HG03139 (cell line): ENCODE measurements around the gene VASP.
"Not testable (repeated sequence)": the region's sequence is repeated elsewhere in the genome, so short reads cannot be mapped to it uniquely, and the experiment has no call there.

Source experiments
- ATAC-seq: cut with Tn5 transposase; IDR thresholded peaks from one replicate; pipeline ENCODE4 v1.9.1; 2021; ENCODE audit not compliant: unreplicated experiment

VASP gene

DNA sequence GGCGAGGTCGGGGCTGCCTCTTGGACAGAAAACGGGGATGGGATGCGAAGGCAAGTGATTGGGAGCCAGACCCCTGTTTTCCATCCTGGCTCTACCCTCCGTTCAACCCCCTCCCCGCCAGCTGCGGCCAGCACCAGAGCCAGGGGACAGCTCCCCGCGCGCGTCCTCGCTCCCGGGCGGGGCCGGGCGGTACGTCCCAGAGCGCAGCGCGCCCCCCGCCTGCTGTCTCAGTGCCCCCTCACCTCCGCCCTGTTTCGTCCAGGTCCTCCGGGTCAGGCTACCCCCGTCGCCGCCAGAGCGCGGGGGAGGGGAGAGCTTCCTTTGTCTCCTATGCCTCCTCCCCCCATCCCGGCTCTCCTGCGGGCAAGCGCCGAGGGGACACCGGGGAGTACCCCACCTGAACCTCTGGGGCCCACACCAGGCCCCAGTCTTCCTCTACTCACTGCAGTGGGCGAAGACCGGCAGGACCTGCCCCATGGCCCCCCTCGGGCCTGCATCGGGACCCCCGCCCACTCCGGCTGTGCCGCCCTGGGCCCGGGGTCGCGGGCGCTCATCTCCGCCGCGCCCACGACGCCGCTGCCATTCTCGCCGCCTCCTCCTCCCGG lies 10.8 kb upstream of the VASP start:
- peak; percentile 17 for ATAC-seq

DNA sequence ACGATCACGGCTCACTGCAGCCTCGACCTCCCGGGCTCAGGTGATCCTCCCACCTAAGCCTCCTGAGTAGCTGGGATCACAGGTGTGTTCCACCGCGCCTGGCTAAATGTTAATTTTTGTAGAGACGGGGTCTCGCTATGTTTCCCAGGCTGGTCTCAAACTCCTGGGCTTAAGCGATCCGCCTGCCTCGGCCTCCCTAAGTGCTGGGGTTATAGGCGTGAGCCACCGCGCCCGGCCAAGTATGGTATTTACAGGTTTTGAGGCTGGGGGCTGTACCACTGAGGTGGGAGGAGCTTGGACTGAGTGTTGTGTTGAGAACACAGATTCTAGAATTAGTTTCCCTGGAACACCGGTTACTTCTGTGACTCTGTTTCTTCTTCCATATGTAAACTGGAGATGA lies 9.5 kb upstream of the VASP start:
- no peak for ATAC-seq

DNA sequence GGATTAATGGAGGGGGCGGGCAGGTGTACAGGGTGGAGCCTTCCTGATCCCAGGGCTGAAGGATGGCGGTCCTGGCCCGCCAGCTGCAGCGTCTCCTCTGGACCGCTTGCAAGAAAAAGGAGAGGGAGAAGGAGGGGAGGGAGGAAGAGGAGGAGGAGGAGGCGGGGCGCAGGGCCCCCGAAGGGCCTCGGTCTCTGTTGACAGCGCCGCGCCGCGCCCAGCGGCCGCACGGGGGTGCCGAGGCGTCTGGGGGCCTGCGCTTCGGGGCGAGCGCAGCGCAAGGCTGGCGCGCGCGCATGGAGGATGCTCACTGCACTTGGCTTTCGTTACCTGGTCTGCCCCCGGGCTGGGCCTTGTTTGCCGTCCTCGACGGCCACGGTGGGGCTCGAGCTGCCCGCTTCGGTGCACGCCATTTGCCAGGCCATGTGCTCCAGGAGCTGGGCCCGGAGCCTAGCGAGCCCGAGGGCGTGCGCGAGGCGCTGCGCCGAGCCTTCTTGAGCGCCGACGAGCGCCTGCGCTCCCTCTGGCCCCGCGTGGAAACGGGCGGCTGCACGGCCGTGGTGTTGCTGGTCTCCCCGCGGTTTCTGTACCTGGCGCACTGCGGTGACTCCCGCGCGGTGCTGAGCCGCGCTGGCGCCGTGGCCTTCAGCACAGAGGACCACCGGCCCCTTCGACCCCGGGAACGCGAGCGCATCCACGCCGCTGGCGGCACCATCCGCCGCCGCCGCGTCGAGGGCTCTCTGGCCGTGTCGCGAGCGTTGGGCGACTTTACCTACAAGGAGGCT lies 8.7 kb upstream of the VASP start, which contains the start of gene PPM1N:
Gene PPM1N, plus strand, starts transcription at position 33 of the 785 bp plus-strand sequence. Its CDS starts 30 bp downstream, at position 63.
- no peak for ATAC-seq

DNA sequence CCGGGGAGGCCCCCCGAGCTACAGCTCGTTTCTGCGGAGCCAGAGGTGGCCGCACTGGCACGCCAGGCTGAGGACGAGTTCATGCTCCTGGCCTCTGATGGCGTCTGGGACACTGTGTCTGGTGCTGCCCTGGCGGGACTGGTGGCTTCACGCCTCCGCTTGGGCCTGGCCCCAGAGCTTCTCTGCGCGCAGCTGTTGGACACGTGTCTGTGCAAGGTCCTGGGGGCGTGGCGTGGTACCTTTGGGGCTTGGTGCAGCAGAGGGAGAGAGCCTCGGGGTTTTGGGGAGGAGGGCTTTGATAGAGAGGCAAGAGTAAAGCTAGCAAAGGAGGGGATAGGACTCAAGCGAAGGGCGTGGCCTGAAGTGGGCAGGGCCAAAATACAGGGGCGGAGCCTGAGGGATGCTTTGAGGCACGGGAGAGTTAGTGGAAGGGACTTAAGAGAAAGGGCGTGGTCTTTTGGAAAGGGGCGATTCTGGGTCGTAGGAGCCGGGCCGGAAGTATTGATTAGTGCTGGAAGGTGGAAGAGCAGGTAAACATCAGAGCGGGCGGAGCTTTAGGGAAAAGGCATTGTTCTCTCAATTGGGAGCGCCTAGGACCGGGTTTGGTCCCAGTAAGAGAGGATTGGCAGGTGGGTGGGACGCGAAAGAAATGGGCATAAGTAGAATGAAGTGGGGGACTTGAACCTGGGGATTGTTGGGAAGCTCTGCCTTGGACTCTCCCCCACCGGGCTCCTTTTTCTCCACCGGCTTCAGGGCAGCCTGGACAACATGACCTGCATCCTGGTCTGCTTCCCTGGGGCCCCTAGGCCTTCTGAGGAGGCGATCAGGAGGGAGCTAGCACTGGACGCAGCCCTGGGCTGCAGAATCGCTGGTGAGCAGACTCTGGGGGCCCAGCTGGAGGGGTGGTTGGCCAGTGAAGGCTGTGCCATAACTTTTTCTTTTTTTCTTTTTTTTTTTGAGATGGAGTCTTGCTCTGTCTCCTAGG lies 7.8 kb upstream of the VASP start:
- no peak for ATAC-seq

DNA sequence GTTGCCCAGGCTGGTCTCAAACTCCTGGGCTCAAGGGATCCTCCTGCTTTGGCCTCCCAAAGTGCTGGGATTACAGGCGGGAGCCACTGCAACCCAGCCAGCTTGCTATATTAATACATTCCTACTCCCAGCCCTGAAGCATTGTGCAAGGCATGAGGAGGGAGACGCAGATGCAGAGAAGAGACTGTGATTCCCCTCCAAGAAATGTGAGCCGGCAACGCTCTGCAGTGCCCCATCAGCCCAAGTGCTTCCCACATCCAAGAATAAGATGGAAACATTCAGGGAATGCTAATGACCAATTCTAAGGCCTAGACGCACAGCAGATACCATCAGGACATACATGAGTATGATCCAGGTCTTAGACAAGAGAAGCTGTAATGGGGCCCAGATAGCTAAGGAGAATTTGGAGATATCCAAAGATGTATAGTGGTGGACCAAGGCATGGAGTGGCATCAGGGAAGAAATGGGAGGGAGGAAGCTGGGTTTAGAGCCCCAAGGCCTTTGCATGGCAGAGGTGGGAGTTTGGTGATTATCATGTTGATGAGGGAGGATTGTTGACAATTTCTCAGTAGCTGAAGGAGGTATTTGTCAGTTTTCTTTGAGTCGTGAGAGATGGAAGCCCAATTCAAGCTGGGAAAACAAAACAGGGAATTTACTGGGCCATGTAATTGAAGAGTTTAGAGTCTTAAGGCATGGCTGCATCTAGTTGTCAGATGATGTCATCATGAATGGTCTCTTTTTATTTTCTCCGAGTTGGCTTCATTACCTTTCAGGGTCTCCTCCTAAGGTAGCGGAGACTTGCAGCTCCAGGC lies 6.2 kb upstream of the VASP start:
- no peak for ATAC-seq

DNA sequence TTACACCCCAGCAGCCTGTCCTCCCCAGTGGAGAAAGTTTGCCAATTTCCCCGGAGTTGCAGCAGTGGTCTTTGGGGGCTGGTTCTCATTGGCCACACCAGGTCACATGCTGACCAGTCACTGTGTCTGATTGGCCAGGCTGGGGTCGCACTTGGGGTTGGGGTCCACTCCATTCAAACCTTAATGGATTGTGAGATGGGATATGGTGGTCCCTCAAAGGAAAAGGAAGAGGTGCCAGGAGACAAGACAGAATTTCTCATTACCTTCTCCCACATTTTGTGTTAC lies 5.6 kb upstream of the VASP start:
- no peak for ATAC-seq

DNA sequence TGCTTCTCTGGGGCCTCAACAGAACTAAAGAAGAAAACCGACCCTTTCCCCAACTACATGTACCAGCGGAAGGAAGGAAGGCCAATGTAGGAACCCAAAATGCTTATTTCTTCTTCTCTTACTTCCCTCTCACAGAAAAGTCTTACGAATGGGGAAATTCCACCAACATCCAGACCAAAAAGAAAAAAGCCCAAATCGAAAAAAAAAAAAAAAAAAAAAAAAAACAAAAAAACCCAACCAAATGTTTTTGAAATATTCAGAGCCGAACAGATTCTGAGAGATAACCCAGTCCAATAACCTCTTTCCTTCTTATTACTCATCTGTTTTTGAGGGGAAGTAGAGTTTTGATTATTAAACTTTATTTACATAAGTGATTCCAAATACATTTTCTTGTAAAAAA lies 5.2 kb upstream of the VASP start:
- no peak for ATAC-seq

DNA sequence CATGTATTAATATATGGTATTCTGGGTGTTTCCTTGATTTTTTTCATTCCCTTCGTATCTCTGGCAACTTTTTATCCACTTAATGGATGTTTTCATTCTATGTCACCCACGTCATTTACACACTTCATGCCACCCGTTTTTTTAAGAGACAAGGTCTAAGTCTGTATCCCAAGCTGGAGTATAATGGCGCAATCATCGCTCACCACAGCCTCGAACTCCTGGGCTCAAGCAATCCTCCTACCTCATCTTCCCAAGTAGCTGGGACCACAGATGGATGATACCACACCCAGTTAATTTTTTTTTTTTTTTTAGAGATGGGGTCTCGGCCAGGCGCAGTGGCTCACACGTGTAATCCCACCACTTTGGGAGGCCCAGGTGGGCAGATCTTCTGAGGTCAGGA lies 3.4 kb upstream of the VASP start:
- ATAC-seq, result no peak

DNA sequence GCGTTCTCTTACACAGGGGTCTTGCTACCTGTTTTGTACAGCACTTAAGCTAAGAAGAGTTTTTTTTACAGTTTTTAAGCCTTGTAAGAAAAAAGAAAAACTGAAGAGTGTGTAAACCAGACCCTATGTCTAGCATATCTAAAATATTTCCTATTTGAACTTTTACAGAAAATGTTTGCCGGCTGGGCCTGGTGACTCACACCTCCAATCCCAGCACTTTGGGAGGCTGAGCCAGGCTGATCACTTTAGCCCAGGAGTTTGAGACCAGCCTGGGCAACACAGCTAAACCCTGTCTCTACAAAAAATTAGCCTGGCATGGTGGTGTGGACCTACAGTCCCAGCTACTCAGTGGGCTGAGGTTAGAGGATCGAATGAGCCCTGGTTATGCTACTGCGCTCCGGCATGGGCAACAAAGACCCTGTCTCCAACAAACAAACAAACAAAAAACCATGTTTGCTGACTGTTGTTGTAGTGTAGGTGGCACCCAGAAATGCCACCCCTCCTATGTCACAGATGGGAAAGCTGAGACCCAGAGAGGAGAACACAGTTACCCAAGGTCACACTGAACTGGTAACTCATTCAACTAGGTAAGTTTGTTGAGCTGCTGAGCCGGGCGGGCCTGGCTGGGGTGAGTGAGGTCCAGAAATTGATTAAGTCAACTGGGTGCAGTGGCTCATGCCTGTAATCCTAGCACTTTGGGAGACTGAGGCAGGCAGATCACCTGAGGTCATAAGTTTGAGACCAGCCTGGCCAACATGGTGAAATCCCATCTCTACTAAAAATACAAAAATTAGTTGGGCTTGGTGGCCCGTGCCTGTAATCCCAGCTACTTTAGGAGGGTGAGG lies 1.9 kb upstream of the VASP start:
- no peak for ATAC-seq

DNA sequence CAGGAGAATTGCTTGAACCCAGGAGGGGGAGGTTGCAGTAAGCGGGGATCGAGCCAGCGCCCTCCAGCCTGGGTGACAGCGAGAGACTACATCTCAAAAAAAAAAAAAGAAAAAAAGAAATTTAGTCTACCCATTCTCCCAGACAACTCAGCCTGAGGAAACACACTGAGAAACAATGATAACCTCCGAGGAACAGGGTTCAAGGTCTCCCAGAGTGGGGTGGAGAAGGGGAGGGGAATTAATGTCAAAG lies 1.4 kb upstream of the VASP start:
- no peak for ATAC-seq

DNA sequence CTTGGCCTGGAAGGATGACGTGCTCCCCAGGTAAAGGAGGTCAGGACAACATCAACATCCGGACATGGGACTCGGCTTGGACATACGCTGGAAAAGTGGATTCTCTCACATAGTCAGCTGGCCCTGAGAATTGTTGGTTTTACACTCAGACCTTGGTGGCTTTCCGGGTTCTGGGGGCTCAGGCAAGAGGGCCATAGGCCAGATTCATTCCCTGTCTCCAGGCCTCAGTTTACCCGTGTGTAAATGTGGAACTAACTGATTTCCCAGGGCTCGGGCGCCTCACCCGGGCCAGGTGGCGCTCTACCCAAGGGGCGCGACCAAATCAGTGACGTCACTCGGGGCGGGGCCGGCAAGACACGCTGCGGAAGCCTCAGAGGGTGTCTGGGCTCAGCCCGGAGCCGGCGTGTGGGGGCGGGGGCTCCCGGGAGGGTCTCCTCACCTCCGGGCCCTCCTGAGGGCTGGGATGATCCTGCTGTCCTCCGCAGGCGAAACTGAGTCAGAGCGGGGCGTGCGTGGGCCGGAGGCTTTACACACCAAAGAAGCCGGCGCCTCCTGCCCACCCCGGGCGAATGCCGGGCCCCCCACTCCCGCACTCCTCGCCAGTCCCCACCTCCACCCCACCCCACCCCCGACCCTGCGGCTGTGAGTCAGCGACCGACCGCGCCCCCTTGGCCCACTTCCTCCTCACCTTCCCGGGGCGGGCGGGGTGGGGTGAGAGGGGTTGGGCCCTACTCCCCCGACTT lies 862 bp upstream of the VASP start:
- peak; percentile 45 for ATAC-seq

DNA sequence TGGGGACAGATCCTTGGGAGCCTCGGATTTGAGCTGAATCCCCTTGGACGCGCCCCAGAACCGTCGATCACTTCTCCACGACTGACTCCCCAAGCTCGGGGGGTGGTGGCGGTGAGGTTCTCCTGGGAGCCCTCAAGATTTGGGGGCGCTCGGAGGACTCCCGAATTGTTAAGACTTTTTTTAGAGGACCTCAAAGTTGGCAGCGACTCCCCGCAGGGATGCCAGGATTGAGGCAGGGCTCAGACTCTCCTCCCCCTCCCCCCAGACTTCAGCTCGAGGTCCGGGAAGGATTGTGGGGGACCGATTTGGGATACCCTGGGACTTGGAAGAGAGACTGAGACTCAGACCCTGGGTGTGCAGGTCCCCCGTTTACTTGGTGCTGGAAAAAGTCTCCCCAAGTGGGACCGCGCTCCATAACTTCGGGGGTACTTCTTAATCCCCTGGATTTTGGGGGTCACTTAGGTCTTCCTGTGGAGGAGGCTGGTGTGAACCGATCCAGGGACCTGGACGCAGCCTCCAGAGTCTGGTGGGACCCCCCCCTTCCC lies 665 bp downstream of the VASP start:
- ATAC-seq, result no peak

DNA sequence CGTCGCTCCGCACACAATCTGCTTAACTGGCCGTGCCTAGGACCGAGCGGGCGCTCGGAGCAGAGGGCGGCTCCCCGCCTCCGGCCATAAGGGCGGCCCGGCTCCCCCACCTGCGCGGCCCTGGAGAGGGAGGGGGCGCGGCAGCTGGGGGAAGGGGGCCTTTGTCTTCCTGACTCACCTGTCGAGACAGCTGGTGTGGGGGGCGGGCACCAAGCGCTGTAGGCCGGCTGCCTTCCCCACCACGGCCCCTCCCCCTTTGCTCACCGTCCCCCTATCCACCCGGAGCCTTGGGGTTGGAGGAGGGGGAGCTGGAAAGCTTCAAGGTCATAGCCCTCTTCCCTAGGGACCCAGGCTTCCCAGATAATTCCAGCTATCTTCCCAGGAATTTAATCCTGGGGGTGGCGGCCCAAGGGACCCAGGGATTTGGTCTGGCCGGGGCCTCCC lies 1.2 kb downstream of the VASP start:
- ATAC-seq, result no peak

DNA sequence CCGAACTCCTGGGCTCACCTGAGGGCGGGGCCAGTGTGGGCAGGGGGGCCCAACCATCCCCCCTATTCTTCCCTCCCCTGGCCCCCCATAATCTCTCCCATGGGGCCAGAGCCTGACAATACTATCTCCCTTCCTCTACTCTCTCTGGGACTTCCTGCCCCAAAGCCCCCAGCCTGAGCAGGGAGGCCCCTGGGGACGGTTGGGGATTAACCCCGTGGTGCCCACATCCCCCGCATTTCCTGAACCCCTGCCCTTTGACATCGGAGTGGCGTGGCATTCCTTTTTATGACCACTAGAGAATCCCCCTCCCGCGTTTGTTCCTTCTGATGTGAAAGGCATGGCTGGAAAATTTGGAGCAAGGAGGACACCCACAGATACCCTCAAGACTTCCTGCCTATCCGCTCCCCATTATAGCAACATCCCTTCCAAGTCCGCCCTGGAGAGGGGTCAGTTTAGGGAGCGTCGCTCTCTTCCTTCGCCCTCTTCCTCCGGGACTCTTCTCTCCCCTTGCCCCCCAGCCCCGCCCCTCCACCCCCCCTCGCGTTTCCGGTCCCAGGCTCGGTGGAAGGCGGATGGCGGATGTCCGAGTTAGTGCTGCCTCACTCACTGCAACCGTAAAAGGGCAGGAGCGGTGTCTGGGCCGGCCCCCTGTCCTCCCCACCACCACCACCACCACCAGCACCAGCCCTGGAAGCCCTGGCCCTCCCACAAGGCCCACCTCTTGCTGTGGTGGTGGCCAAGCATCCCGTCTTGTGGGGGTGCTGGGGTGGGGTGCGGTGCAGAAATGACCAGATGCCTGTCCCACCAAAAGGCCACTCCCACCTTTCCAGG lies 1.8 kb downstream of the VASP start:
- ATAC-seq, result no peak

DNA sequence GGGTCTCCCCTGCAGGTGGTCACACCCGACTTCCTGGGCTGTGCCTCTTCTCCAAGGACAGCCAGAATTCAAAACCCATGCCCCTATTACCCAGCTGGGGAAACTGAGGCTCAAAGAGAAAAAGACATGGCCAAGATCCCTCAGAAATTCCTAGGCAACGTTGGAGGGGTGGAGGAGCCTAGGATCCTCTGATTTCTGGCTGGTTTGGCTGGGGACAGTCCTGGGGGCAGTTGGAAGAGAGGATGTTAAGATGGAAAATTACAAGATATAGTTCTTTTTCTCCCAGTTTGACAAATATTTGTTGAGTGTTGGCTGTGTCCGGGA lies 2.4 kb downstream of the VASP start:
- ATAC-seq, result no peak

DNA sequence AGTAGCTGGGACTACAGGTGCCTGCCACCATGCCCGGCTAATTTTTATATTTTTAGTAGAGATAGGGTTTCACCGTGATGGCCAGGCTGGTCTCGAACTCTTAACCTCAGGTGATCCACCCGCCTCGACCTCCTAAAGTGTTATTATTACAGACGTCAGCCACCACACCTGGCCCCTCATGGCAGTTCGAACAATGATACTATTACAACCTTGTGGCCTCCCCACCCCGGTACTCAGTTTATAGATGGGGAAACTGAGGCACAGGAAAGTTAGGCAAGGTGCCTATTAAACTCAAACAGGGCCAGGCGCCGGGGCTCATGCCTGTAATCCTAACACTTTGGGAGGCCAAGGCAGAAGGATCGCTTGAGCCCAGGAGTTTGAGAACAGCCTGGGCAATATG lies 3.1 kb downstream of the VASP start:
- ATAC-seq, result not testable (repeated sequence)

DNA sequence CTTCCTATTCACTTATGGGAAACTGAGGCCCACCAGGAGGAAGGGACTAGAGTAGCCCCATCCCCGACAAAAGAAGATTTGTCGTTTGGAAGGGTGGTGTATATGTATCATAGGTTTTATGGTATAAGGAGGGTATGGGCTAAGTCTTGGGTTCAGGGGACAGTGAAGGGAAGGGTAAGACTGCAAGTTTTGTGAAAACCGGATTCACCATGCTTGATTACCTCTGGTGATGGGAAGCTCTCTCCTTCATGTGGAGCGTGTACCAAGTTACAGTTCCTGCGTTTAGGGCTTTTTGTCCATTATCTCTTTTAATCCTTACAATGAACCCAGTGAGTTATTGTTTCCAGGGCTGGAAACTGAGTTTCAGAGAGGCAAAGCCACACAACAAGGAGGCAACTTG lies 3.8 kb downstream of the VASP start:
- no peak for ATAC-seq

DNA sequence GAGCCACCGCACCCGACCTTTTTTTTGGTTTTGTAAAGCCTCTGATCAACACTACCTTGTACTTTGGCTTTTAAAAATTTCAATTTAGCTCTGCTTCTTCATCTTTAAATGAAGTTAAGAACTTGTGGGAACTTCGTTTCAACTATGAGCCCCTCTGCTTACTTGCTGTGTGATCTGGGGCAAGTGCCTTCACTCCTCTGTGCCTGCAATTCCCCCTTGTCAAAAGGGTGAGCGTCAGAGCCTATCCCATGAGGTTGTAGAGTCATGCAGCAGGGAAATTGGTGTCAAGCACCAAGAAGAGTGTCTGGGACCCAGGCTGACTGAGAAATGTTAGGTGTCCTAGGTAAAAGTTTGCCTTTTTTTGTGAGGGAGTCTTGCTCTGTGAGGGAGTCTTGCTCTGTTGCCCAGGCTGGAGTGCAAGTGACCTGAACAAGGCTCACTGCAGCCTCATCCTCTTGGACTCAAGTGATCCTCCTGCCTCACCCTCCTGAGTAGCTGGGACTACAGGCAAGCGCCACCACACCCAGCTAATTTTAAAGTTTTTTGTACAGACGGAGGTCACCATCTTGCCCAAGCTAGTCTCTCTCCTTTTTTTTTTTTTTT lies 5.7 kb downstream of the VASP start:
- no peak for ATAC-seq
